ENCODE results near the gene ANKRD36. TPM values are rescaled to one million over a fixed set of nuclear protein-coding genes. Genes with fewer than 3 reads are reported as not detected.

The ANKRD36 gene
- total and polyA plus RNA-seq, 2 of the 13 experiments (the other 11 are each of a cell fraction or from before 2014, with no cell fraction given) = 6.4 to 27.3 TPM

- TF ChIP-seq ZNF710 (CRISPR knock-in tag; IDR thresholded peaks at IDR 0.05; ENCODE audit: borderline replicate concordance) = peak; percentile 71; the same call in 1 of the 2 replicates
- TF ChIP-seq ZNF709 (CRISPR knock-in tag; IDR thresholded peaks at IDR 0.05) = peak; percentile 35; the same call in 1 of the 2 replicates
- 0 out of 2 replicates have a peak, but pooled peaks have one; percentile 66 for TF ChIP-seq ZBTB49 (CRISPR knock-in tag; IDR thresholded peaks at IDR 0.05; ENCODE audit: borderline replicate concordance)
- peak; percentile 61; the same call in 1 of the 2 replicates for TF ChIP-seq ZBTB43 (CRISPR knock-in tag; conservative IDR thresholded peaks at IDR 0.05)
- TF ChIP-seq ZBTB25 (CRISPR knock-in tag; IDR thresholded peaks at IDR 0.05) = peak; percentile 27; the same call in 1 of the 2 replicates
- peak; percentile 92 for TF ChIP-seq SMYD3 (CRISPR knock-in tag; IDR thresholded peaks at IDR 0.05)
- TF ChIP-seq HIC2 (CRISPR knock-in tag; IDR thresholded peaks at IDR 0.05; ENCODE audit: low read depth) = peak; percentile 71; the same call in 1 of the 2 replicates
- TF ChIP-seq ZSCAN5A (CRISPR knock-in tag; IDR thresholded peaks at IDR 0.05; ENCODE audit: borderline replicate concordance) = peak; percentile 83; the same call in 1 of the 2 replicates
- peak; percentile 99 for TF ChIP-seq ZNF501 (CRISPR knock-in tag; IDR thresholded peaks at IDR 0.05)
- peak; percentile 46 for TF ChIP-seq ZNF772 (CRISPR knock-in tag; IDR thresholded peaks at IDR 0.05)
- TF ChIP-seq ATF7-NPFF (CRISPR knock-in tag; IDR thresholded peaks at IDR 0.05; ENCODE audit: low read depth) = peak; percentile 94
- peak; percentile 78 for TF ChIP-seq ZNF317 (CRISPR knock-in tag; IDR thresholded peaks at IDR 0.05)
- TF ChIP-seq ZNF431 (CRISPR knock-in tag; IDR thresholded peaks at IDR 0.05; ENCODE audit: borderline replicate concordance, low read depth) = peak; percentile 63; the same call in 1 of the 2 replicates
- 0 out of 2 replicates have a peak, but pooled peaks have one; percentile 50 for TF ChIP-seq AHR (CRISPR knock-in tag; IDR thresholded peaks at IDR 0.05)
These were observed at the start of gene ANKRD36 (continued) for GRCh38 chr2:97113050-97113881.

Data from HepG2 (cell line).